HCT116 (cell line): ENCODE measurements around the gene DPF1. TPM values are rescaled to one million over a fixed set of nuclear protein-coding genes. Genes with fewer than 3 reads are reported as not detected.

Experiments used
- ATAC-seq: fragments of 200-7000 bp; cut with Tn5 transposase; 2 replicates; pipeline ENCODE4 v1.9.1; 2020; ENCODE audit warnings: mild to moderate bottlenecking, moderate library complexity
- BruUV-seq: library from RNA; stranded (reverse); fragments of 400-500 nt; replicated peaks from 2 replicates; lab custom pipeline; 2021; lab: Mats Ljungman, UMichigan
- CTCF ChIA-PET: fragments of 300-600 bp; sonication (Branson Sonifier 250); formaldehyde crosslinking; loops from one replicate; lab custom pipeline; 2021; ENCODE audit warnings: antibody characterized with exemption; lab: Charles Lee
- POLR2A ChIA-PET: fragments of 300-600, 350-600 bp; sonication (Branson Sonifier 250); formaldehyde crosslinking; loops from one replicate; lab custom pipeline; 2021; ENCODE audit warnings: antibody characterized with exemption; lab: Charles Lee
- RAD21 ChIA-PET, 2 experiments: fragments of 300-600 bp; sonication (Branson Sonifier 250); formaldehyde crosslinking; loops; one replicate each; lab custom pipeline; 2023; ENCODE audit warnings: low total read pairs in 2 of 2; ENCODE audit not compliant: uncharacterized antibody in 2 of 2, unreplicated experiment in 2 of 2, low non-redundant PET in 1 of 2; lab: Charles Lee
- DNase-seq: peaks from one replicate; pipeline ENCODE4 v3.0.0-alpha.2; 2010; ENCODE audit warnings: low read depth, low spot score
- H2AFZ ChIP-seq: fragments of 200-600 bp; shearing (Covaris generic), sonication (generic); 2 replicates; pipeline ENCODE4 v1.6.1; 2017; ENCODE audit warnings: low read depth, mixed run types, mixed read lengths, antibody characterized with exemption, low read length; ENCODE audit not compliant: poor library complexity, severe bottlenecking
- H3K27ac ChIP-seq: 2 replicates; pipeline ENCODE4 v1.5.1; 2012; ENCODE audit warnings: low read depth, low read length
- H3K27me3 ChIP-seq: fragments of 200-600 bp; sonication (generic); 2 replicates; pipeline ENCODE4 v1.6.1; 2016; ENCODE audit warnings: mixed run types, low read length, mixed read lengths; ENCODE audit not compliant: insufficient read depth
- H3K36me3 ChIP-seq, 2 experiments: fragments of 200-500 bp in 1 of 2; fragments of 200-600 bp in 1 of 2; sonication (Bioruptor generic) in 1 of 2; sonication (generic) in 1 of 2; 2 replicates each; pipeline versions ENCODE4 v1.5.1 to v1.6.1; 2014 to 2016; ENCODE audit warnings: low read length in 2 of 2, inconsistent platforms in 1 of 2, mixed read lengths in 1 of 2, mixed run types in 1 of 2; ENCODE audit not compliant: insufficient read depth in 2 of 2, control insufficient read depth in 1 of 2
- H3K4me1 ChIP-seq, 2 experiments: fragments of 200-600 bp in 1 of 2; sonication (generic) in 1 of 2; 2 replicates each; pipeline versions ENCODE4 v1.5.1 to v1.6.1; 2012 to 2017; ENCODE audit warnings: low read length in 2 of 2, inconsistent platforms in 1 of 2, mild to moderate bottlenecking in 1 of 2, mixed read lengths in 1 of 2, mixed run types in 1 of 2, moderate library complexity in 1 of 2; ENCODE audit not compliant: insufficient read depth in 2 of 2, control insufficient read depth in 1 of 2
- H3K4me2 ChIP-seq: fragments of 200-600 bp; sonication (generic); 2 replicates; pipeline ENCODE4 v1.6.1; 2017; ENCODE audit warnings: mixed run types, low read length, mixed read lengths
- H3K4me3 ChIP-seq, 2 experiments: fragments of 200-600 bp in 1 of 2; sonication (generic) in 1 of 2; replicated peaks in 1 of 2; 2 replicates each; pipeline ENCODE4 v1.5.1; 2011 to 2016; ENCODE audit warnings: low read length in 2 of 2, control low read depth in 1 of 2, low read depth in 1 of 2, mild to moderate bottlenecking in 1 of 2, mixed read lengths in 1 of 2, mixed run types in 1 of 2
- H3K79me2 ChIP-seq: fragments of 200-600 bp; sonication (generic); 2 replicates; pipeline ENCODE4 v1.6.1; 2017; ENCODE audit warnings: mild to moderate bottlenecking, mixed run types, low read length, moderate library complexity, mixed read lengths; ENCODE audit not compliant: insufficient read depth
- H3K9ac ChIP-seq: fragments of 200-600 bp; sonication (generic); 2 replicates; pipeline ENCODE4 v1.6.1; 2016; ENCODE audit warnings: low read length, mixed read lengths
- H3K9me2 ChIP-seq: fragments of 200-600 bp; sonication (generic), shearing (Covaris generic); 2 replicates; pipeline ENCODE4 v1.6.1; 2017; ENCODE audit warnings: mixed run types, mild to moderate bottlenecking, moderate library complexity; ENCODE audit not compliant: insufficient read depth
- H3K9me3 ChIP-seq, 2 experiments: fragments of 200-500 bp in 1 of 2; fragments of 200-600 bp in 1 of 2; sonication (Bioruptor generic) in 1 of 2; sonication (generic) in 1 of 2; 2 replicates each; pipeline ENCODE4 v1.6.1; 2014 to 2017; ENCODE audit warnings: low read length in 2 of 2, mixed read lengths in 2 of 2, inconsistent platforms in 1 of 2, low read depth in 1 of 2, mild to moderate bottlenecking in 1 of 2, mixed run types in 1 of 2, moderate library complexity in 1 of 2; ENCODE audit not compliant: control insufficient read depth in 1 of 2, insufficient read depth in 1 of 2
- H4K20me1 ChIP-seq: fragments of 200-600 bp; sonication (generic), shearing (Covaris generic); 2 replicates; pipeline ENCODE4 v1.6.1; 2017; ENCODE audit warnings: mixed run types, mild to moderate bottlenecking, moderate library complexity; ENCODE audit not compliant: insufficient read depth
- CEBPB ChIP-seq: IDR thresholded peaks from 2 replicates; pipeline ENCODE4 v1.6.1; 2012; ENCODE audit warnings: low read depth
- EGR1 ChIP-seq: IDR thresholded peaks from 2 replicates; pipeline ENCODE4 v1.6.1; 2012; ENCODE audit warnings: low read depth
- ELF1 ChIP-seq: IDR thresholded peaks from 2 replicates; pipeline ENCODE4 v1.6.1; 2012; ENCODE audit warnings: low read depth, borderline replicate concordance
- EZH2 ChIP-seq: fragments of 200-600 bp; sonication (generic); IDR thresholded peaks from 2 replicates; pipeline ENCODE4 v1.6.1; 2017; ENCODE audit warnings: antibody characterized with exemption, mixed run types
- EZH2phosphoT487 ChIP-seq: fragments of 200-600 bp; IDR thresholded peaks from 2 replicates; pipeline ENCODE4 v1.6.1; 2018; ENCODE audit warnings: antibody characterized with exemption, borderline replicate concordance
- FOSL1 ChIP-seq: IDR thresholded peaks from 2 replicates; pipeline ENCODE4 v1.6.1; 2012; ENCODE audit warnings: low read depth
- JUND ChIP-seq: IDR thresholded peaks from 2 replicates; pipeline ENCODE4 v1.6.1; 2012
- SP1 ChIP-seq: IDR thresholded peaks from 2 replicates; pipeline ENCODE4 v1.6.1; 2012; ENCODE audit warnings: low read depth
- SRF ChIP-seq: IDR thresholded peaks from 2 replicates; pipeline ENCODE4 v1.6.1; 2012; ENCODE audit warnings: low read depth
- TCF7L2 ChIP-seq: IDR thresholded peaks from 2 replicates; pipeline ENCODE4 v1.7.0; 2011; ENCODE audit warnings: borderline replicate concordance, inconsistent platforms; ENCODE audit not compliant: insufficient read depth, insufficient read length; ENCODE audit errors: extremely low read depth
- ZFX ChIP-seq: fragments of 450-650 bp; IDR thresholded peaks from 2 replicates; pipeline ENCODE4 v1.6.1; 2017
- intact Hi-C: fragments of 100-400 bp; cut with micrococcal nuclease; formaldehyde crosslinking; loops from 2 replicates; pipeline ENCODE4 v1.10.0; 2022
- total RNA-seq: library from RNA; stranded (reverse); gene quantifications from one replicate; pipeline ENCODE4 v1.2.1, GENCODE V29; 2021; ENCODE audit not compliant: unreplicated experiment
- TF ChIP-seq, protein P1 (sequence below): IDR thresholded peaks from 2 replicates; pipeline ENCODE4 v1.6.1; 2011; ENCODE audit warnings: mild to moderate bottlenecking, low read length, moderate library complexity; ENCODE audit not compliant: insufficient replicate concordance; ENCODE audit errors: extremely low read depth
- TF ChIP-seq, protein P2 (sequence below), 3 experiments: fragments of 200-600 bp in 1 of 3; sonication (generic) in 1 of 3; IDR thresholded peaks in 2 of 3; conservative IDR thresholded peaks in 1 of 3; 2 replicates each; pipeline ENCODE4 v1.5.1; 2012 to 2017; ENCODE audit warnings: low read depth in 2 of 3, low read length in 2 of 3, antibody characterized with exemption in 1 of 3, borderline replicate concordance in 1 of 3, control low read depth in 1 of 3, mild to moderate bottlenecking in 1 of 3, mixed read lengths in 1 of 3, mixed run types in 1 of 3, moderate library complexity in 1 of 3; ENCODE audit not compliant: insufficient read depth in 1 of 3

DPF1 gene
- total RNA-seq, 1 experiment from 2014 or later, result 9.7 TPM

DNA sequence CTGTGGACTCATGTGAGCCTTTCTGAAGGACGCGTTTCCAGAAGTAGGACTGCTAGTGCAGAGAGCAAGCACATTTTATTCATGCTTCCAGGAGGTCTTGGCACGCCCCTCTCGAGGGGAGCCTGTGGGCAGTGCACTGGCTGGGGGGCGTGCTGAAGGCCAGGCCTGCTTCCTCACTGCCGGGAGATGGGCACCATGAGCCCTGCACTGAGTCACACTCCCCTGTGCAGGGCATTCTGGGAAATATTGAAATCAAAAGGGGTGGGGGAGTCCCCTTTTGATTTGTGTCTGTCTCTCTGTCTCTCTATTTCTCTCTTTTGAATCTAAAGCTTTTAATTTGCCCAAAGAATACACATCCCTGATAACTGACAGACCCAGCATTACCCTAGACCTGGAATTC, 34.0 kb downstream of the DPF1 start:
- Histone ChIP-seq H3K79me2 (no peaks in the 10 kb centered on the region), H3K9me2 (no peaks in the 10 kb centered on the region)
- TF ChIP-seq, protein P1, sequence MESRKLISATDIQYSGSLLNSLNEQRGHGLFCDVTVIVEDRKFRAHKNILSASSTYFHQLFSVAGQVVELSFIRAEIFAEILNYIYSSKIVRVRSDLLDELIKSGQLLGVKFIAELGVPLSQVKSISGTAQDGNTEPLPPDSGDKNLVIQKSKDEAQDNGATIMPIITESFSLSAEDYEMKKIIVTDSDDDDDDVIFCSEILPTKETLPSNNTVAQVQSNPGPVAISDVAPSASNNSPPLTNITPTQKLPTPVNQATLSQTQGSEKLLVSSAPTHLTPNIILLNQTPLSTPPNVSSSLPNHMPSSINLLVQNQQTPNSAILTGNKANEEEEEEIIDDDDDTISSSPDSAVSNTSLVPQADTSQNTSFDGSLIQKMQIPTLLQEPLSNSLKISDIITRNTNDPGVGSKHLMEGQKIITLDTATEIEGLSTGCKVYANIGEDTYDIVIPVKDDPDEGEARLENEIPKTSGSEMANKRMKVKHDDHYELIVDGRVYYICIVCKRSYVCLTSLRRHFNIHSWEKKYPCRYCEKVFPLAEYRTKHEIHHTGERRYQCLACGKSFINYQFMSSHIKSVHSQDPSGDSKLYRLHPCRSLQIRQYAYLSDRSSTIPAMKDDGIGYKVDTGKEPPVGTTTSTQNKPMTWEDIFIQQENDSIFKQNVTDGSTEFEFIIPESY, result no peak
- no peak for TF ChIP-seq ZFX
- TF ChIP-seq FOSL1, result no peak
- TF ChIP-seq, all 23 proteins: peak for 0
- H2AFZ ChIP-seq, result no peak overlapping the region
- BruUV-seq, result no TSS peak
- no peaks in the 10 kb centered on the region; a peak in 1 of 4 replicates for H3K4me1 ChIP-seq
- no peak overlapping the region for H3K4me3 ChIP-seq
- H4K20me1 ChIP-seq, result no peaks in the 10 kb centered on the region
- RAD21 ChIA-PET, result no interaction called here
- H3K9me3 ChIP-seq, result no peaks in the 10 kb centered on the region
- peak; percentile 44; the same call in 1 of the 2 replicates for ATAC-seq
- H3K9ac ChIP-seq, result no peak overlapping the region
- DNase-seq, result no peak
- H3K4me2 ChIP-seq, result no peak overlapping the region
- H3K36me3 ChIP-seq, result no peaks in the 10 kb centered on the region
- no peak overlapping the region for H3K27ac ChIP-seq
- H3K27me3 ChIP-seq, result no peaks in the 10 kb centered on the region
- CTCF ChIA-PET, result interaction anchor here (0.8 kb wide), 1 partner anchor 48 kb away, joined by 4 read pairs; no protein-coding TSS in a partner anchor
- POLR2A ChIA-PET, result no interaction called here
- intact Hi-C loops, result no loop called here

DNA sequence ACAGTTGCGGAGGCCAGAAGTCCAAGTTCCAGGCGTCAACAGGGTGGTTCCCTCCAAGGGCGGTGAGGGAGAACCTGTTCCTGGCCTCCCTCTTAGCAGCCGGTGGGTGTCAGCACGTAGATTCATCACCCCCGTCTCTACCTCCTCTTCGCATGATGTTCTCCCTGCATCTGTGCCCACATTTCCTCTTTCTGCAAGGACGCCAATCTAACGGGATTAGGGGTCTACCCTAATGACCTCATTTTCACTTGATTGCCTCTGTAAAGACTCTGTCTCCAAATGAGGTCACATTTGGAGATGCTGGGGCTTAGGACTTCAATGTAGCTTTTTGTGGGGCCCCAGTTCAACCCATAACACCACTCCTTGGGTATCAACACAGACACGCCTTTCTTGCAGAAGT, 38.5 kb downstream of the DPF1 start:
- Histone ChIP-seq H3K27ac (no peak overlapping the region), H3K9me3 (no peaks in the 10 kb centered on the region), H2AFZ (no peak overlapping the region), H3K79me2 (no peaks in the 10 kb centered on the region), H3K9me2 (no peaks in the 10 kb centered on the region), H3K4me1 (no peaks in the 10 kb centered on the region), H3K9ac (no peak overlapping the region), H3K4me3 (no peak overlapping the region), H4K20me1 (no peaks in the 10 kb centered on the region), H3K4me2 (no peak overlapping the region), H3K27me3 (no peaks in the 10 kb centered on the region), H3K36me3 (no peaks in the 10 kb centered on the region; a peak in 1 of 4 replicates)
- POLR2A ChIA-PET, result no interaction called here
- CTCF ChIA-PET, result no interaction called here
- RAD21 ChIA-PET, result no interaction called here
- intact Hi-C loops, result no loop called here
- ATAC-seq, result no peak
- no TSS peak for BruUV-seq
- no peak for DNase-seq
- TF ChIP-seq SP1 (no peak), EZH2phosphoT487 (no peak), CEBPB (no peak), EZH2 (no peak), SRF (no peak), ZFX (no peak), FOSL1 (no peak), EGR1 (no peak), ELF1 (no peak), JUND (no peak), TCF7L2 (no peak)
- TF ChIP-seq, protein P1, result no peak
- TF ChIP-seq, protein P2, sequence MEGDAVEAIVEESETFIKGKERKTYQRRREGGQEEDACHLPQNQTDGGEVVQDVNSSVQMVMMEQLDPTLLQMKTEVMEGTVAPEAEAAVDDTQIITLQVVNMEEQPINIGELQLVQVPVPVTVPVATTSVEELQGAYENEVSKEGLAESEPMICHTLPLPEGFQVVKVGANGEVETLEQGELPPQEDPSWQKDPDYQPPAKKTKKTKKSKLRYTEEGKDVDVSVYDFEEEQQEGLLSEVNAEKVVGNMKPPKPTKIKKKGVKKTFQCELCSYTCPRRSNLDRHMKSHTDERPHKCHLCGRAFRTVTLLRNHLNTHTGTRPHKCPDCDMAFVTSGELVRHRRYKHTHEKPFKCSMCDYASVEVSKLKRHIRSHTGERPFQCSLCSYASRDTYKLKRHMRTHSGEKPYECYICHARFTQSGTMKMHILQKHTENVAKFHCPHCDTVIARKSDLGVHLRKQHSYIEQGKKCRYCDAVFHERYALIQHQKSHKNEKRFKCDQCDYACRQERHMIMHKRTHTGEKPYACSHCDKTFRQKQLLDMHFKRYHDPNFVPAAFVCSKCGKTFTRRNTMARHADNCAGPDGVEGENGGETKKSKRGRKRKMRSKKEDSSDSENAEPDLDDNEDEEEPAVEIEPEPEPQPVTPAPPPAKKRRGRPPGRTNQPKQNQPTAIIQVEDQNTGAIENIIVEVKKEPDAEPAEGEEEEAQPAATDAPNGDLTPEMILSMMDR (IDR thresholded peaks at IDR 0.05 in 2 of 3, conservative IDR thresholded peaks at IDR 0.05 in 1 of 3; ENCODE audit: borderline replicate concordance in 1 of 3, insufficient read depth in 1 of 3, low read depth in 2 of 3, low read length in 2 of 3), result no peak
